SHP77 treated with DMSO at 0.1 percent for 48 hours (cell line): ENCODE data around the gene NTF3.

Source experiments
- DNase-seq: peaks from one replicate; lab custom pipeline; 2025; lab: John Stamatoyannopoulos, UW

NTF3 gene

GRCh38 chr12:5430641-5431603, 986 bp upstream of the NTF3 start:
- no peak for DNase-seq

GRCh38 chr12:5433081-5433844, 1.4 kb downstream of the NTF3 start:
- no peak for DNase-seq

- DNase-seq, result no peak
Measured at GRCh38 chr12:5433845-5434646, 2.1 kb downstream of the NTF3 start.

GRCh38 chr12:5434647-5435560, 3.0 kb downstream of the NTF3 start:
- no peak for DNase-seq

- DNase-seq, result no peak
Measured at GRCh38 chr12:5437182-5437583, 5.3 kb downstream of the NTF3 start.

- DNase-seq, result no peak
Measured at GRCh38 chr12:5437589-5437988, 5.7 kb downstream of the NTF3 start.

GRCh38 chr12:5438671-5439200, 6.8 kb downstream of the NTF3 start:
- no peak for DNase-seq

- DNase-seq, result no peak
Measured at GRCh38 chr12:5439371-5439771, 7.5 kb downstream of the NTF3 start.

GRCh38 chr12:5439788-5440300, 7.9 kb downstream of the NTF3 start:
- no peak for DNase-seq

- DNase-seq, result no peak
Measured at GRCh38 chr12:5440978-5441377, 9.1 kb downstream of the NTF3 start.

GRCh38 chr12:5441497-5442236, 9.8 kb downstream of the NTF3 start:
- no peak for DNase-seq

GRCh38 chr12:5442251-5443006, 10.5 kb downstream of the NTF3 start:
- no peak for DNase-seq

- no peak for DNase-seq
Measured at GRCh38 chr12:5444520-5444919, 12.6 kb downstream of the NTF3 start.

- DNase-seq, result no peak
Measured at GRCh38 chr12:5447320-5447719, 15.4 kb downstream of the NTF3 start.

GRCh38 chr12:5451251-5451650, 19.3 kb downstream of the NTF3 start:
- no peak for DNase-seq

- no peak for DNase-seq
Measured at GRCh38 chr12:5452569-5452968, 20.7 kb downstream of the NTF3 start.

GRCh38 chr12:5453466-5453865, 21.6 kb downstream of the NTF3 start:
- no peak for DNase-seq

- no peak for DNase-seq
Measured at GRCh38 chr12:5455045-5455444, 23.1 kb downstream of the NTF3 start.

GRCh38 chr12:5456030-5456429, 24.1 kb downstream of the NTF3 start:
- no peak for DNase-seq
